NCI-H1092 treated with DMSO at 0.1 percent for 48 hours (cell line): ENCODE measurements around the gene ROR2.

Experiments used
- DNase-seq: peaks from one replicate; lab custom pipeline; 2025; lab: John Stamatoyannopoulos, UW

ROR2 gene

GRCh38 chr9:91840882-91841281, 109.1 kb downstream of the ROR2 start:
- no peak for DNase-seq

DNA sequence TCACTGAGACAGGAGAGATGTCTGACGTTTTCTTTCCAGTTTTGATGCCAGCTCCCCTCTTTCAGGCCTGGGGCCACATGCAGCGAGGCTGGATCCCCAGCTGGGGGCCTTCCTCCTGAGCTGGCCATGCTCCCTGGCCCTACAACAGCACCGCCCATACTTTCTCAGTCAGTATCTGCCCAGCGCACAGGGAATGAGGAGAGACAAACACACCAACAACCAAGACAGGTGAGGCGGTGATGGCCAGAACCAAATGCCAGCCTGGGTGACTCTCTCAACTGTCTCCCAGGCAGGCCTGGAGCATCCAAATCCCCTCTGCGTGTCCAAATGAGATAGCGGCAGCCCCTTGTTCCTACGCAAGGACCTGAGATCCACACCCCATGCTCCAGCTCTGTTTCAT, 109.6 kb downstream of the ROR2 start:
- DNase-seq, result no peak

GRCh38 chr9:91839926-91840465, 110.0 kb downstream of the ROR2 start:
- DNase-seq, result no peak

- DNase-seq, result peak; percentile 92
Observed at GRCh38 chr9:91837981-91838731, 111.9 kb downstream of the ROR2 start.

DNA sequence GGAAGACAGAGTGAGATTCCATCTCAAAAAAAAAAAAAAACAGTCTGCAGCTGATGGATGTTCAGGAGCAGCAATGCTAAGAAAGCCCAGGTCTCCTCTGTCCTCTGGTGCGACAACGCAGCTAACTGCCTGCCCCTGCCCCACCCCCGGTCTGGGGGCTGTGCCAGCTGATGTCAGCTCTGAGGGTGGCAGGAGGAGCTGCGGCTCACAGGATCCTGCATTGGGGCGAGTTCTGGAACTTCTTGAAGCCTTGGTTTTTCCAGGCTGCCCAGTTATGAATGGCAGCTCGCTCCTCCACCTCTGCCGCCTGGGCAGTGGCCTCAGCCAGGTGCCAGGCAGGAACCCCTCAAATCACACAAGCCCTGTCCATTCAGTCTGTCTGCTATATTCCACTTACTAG, 113.5 kb downstream of the ROR2 start:
- no peak for DNase-seq

DNA sequence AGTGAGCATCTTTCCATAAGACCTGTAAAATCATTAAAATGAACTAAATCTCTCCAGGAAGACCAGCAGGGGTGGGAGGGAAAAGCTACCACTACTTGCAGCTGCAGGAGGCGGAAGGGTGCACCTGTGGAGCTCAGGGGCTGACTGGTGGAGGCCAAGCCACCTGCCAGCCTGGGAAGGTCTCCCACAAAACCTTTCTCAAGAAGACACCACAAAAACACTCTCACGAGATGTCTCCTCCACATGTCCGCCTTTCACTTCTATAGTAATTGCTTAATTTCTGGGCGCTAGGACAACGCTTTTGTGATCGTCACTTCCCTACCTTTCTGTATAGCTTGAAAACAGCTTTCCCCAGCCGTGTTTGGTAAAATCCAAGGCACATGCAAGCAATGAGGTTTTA, 114.4 kb downstream of the ROR2 start:
- no peak for DNase-seq

- DNase-seq, result no peak
Observed at GRCh38 chr9:91835216-91835615, 114.8 kb downstream of the ROR2 start.

- no peak for DNase-seq
Observed at GRCh38 chr9:91834740-91835139, 115.3 kb downstream of the ROR2 start.

- no peak for DNase-seq
Observed at GRCh38 chr9:91833878-91834255, 116.2 kb downstream of the ROR2 start.

GRCh38 chr9:91833096-91833877, 116.7 kb downstream of the ROR2 start:
- no peak for DNase-seq

DNA sequence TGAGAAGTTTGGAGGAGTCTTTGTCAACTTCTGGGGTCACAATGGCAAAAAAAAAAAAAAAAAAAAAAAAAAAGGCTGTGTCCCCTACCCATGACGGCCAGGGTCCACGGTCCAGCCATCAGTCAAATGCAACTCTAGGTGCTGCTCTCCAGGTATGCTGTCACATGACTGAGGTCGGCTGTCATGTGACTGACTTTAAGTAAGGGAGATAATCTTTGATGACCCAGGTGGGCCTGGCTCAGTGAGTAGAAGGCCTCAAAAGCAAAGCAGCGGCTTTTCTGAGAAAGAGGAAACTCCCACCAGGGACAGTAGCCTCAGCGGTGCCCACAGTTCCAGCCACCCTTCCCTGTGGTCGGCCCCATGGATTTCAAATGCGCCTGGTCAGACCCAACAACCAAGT, 117.7 kb downstream of the ROR2 start:
- no peak for DNase-seq

DNA sequence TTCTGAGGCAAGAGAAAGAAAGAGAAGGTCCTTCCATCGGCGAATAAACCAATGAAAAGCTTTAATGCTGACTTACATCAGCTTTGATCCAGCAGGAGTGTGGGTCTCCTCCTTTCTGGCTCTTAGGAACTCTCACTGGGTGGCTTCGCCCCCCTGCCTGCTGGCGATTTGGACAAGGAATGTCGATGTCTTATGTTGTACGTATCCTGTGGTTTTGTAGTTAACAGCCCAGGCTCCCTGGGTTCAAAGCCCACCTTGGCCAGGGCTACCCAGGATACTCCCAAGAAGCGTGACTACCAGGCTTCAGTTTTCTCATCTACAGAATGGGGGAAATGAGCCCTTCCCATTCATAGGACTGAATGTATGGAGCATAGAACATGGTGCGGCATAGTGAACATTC, 124.2 kb downstream of the ROR2 start:
- no peak for DNase-seq

GRCh38 chr9:91825422-91825821, 124.6 kb downstream of the ROR2 start:
- DNase-seq, result no peak

GRCh38 chr9:91824601-91825305, 125.3 kb downstream of the ROR2 start:
- DNase-seq, result no peak

GRCh38 chr9:91824151-91824550, 125.9 kb downstream of the ROR2 start:
- no peak for DNase-seq

DNA sequence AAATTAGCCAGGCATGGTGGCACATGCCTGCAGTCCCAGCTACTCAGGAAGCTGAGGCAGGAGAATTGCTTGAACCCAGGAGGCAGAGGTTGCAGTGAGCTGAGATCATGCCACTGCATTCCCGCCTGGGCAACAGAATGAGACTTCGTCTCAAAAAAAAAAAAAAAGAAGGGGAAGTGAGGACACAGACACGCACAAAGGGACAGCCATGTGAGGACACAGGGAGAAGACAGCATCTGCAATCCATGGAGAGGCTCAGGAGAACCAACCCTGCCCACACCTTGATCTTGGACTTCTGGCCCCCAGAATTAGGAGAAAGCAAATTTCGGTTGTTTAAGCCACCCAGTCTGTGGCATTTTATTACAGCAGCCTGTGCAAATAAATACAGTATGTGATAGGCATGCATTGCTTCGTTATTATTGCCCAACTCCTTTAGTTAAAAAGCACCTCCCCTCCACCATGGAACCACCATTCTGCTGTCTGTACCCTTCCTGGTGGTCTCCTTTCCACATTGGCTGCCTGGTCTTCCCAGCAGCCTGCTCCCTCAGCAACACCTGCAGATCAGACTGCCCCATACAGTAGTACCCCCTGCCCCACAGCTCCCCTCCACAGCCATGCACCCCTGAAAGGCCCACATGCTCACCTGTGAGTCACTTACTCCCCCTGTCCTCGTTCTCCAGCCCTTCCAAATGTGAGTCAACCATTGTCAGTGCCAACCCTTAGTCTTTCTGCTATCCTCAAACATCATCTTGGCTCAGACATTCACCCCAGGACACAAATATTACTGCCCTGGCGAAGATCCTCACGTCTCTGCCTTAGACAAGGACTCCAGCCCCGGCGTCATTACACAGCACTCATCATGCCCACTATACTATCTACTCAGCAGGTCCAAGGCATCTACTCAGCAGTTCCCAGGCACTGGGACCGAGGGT, 128.8 kb downstream of the ROR2 start:
- DNase-seq, result no peak

DNA sequence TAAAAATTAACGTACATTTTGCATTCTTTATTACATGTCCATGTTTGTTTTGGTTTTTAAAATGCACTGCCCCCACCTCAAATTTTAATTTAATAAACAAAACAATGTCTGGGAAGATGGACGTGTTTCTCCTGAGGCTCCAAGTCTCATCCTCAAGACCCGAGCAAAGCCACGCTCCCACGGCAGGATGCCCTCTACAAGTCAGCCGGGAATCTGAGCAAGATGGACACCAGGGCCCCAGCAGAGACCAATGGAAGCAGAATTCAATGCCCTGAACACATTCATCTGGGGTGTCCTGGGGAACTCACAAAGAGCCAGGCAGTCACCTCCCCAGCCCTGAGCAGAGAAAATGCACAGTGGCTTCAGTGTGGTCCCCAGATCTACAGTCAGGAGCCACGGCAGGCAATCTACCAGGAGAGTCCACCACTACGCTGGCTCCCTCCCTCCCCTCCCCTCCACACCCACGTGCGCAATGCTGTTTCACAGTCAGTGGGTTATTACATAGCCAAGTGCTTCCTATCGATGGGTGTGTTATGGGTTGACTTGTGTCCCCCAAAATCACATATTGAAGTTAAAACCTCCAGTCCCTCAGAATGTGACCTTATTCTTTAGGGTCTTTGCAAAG, 129.8 kb downstream of the ROR2 start:
- no peak for DNase-seq

- DNase-seq, result no peak
Observed at GRCh38 chr9:91818647-91819403, 131.2 kb downstream of the ROR2 start.

DNA sequence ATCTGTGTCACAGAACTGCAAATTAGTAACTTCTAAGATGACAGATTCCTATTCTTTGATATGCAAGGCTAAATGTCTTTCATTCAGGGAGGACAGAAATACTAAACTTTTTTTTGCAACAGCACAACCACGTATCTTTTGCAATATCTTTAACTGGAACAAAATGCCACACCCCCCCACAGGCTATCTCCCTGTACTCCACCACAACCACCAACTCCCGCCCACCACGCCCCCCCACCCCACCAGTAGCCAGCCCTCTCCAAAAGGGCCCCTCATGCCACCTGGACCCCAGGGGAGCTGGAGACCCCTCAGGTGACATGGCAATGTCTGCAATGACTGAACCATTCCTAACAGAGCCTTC, 131.8 kb downstream of the ROR2 start:
- no peak for DNase-seq

- DNase-seq, result no peak
Observed at GRCh38 chr9:91817493-91818224, 132.4 kb downstream of the ROR2 start.
